ENCODE measurements around the gene SEPTIN8.

The SEPTIN8 gene

GRCh38 chr5:132751971-132752580 lies 25.0 kb downstream of the SEPTIN8 start:
- DNase-seq (ENCODE audit: extremely low read depth in 1 of 2, low read depth in 1 of 2), result no peak

GRCh38 chr5:132751444-132751843 lies 25.6 kb downstream of the SEPTIN8 start:
- peak in 1 of 2 donors; percentile 28 for DNase-seq (ENCODE audit: extremely low read depth in 1 of 2, low read depth in 1 of 2)

- no peak for DNase-seq (ENCODE audit: extremely low read depth in 1 of 2, low read depth in 1 of 2)
Observed at GRCh38 chr5:132750471-132751230, 26.4 kb downstream of the SEPTIN8 start.

GRCh38 chr5:132749506-132749905 lies 27.5 kb downstream of the SEPTIN8 start:
- DNase-seq (ENCODE audit: extremely low read depth in 1 of 2, low read depth in 1 of 2), result no peak

- no peak for DNase-seq (ENCODE audit: extremely low read depth in 1 of 2, low read depth in 1 of 2)
Observed at GRCh38 chr5:132748522-132749000, 28.5 kb downstream of the SEPTIN8 start.

- no peak for DNase-seq (ENCODE audit: extremely low read depth in 1 of 2, low read depth in 1 of 2)
Observed at GRCh38 chr5:132747616-132748440, 29.2 kb downstream of the SEPTIN8 start.

GRCh38 chr5:132746954-132747615 lies 30.0 kb downstream of the SEPTIN8 start, which contains the start of gene CCNI2:
CCNI2 (plus strand) TSS chr5:132747426; CDS start chr5:132747496, 70 bp downstream.
- DNase-seq (ENCODE audit: extremely low read depth in 1 of 2, low read depth in 1 of 2), result peak; percentile 18 to 24

- no peak for DNase-seq (ENCODE audit: extremely low read depth in 1 of 2, low read depth in 1 of 2)
Observed at GRCh38 chr5:132746592-132746953, 30.5 kb downstream of the SEPTIN8 start.

GRCh38 chr5:132744659-132745058 lies 32.4 kb downstream of the SEPTIN8 start:
- no peak for DNase-seq (ENCODE audit: extremely low read depth in 1 of 2, low read depth in 1 of 2)

- no peak for DNase-seq (ENCODE audit: extremely low read depth in 1 of 2, low read depth in 1 of 2)
Observed at GRCh38 chr5:132742626-132743025, 34.4 kb downstream of the SEPTIN8 start.

GRCh38 chr5:132742158-132742557 lies 34.9 kb downstream of the SEPTIN8 start:
- DNase-seq (ENCODE audit: extremely low read depth in 1 of 2, low read depth in 1 of 2), result no peak

- DNase-seq (ENCODE audit: extremely low read depth in 1 of 2, low read depth in 1 of 2), result no peak
Observed at GRCh38 chr5:132739232-132739631, 37.8 kb downstream of the SEPTIN8 start.

- no peak for DNase-seq (ENCODE audit: extremely low read depth in 1 of 2, low read depth in 1 of 2)
Observed at GRCh38 chr5:132737982-132738681, 38.9 kb downstream of the SEPTIN8 start.

GRCh38 chr5:132736853-132737833 lies 39.9 kb downstream of the SEPTIN8 start, which contains the start of gene KIF3A:
KIF3A (minus strand) TSS chr5:132737546; CDS start chr5:132737419, 127 bp downstream.
- peak; percentile 97 to 99 for DNase-seq (ENCODE audit: extremely low read depth in 1 of 2, low read depth in 1 of 2)

- no peak for DNase-seq (ENCODE audit: extremely low read depth in 1 of 2, low read depth in 1 of 2)
Observed at GRCh38 chr5:132734687-132735086, 42.4 kb downstream of the SEPTIN8 start.

GRCh38 chr5:132733499-132734148 lies 43.4 kb downstream of the SEPTIN8 start:
- DNase-seq (ENCODE audit: extremely low read depth in 1 of 2, low read depth in 1 of 2), result no peak

GRCh38 chr5:132729896-132730295 lies 47.1 kb downstream of the SEPTIN8 start:
- DNase-seq (ENCODE audit: extremely low read depth in 1 of 2, low read depth in 1 of 2), result no peak

- DNase-seq (ENCODE audit: extremely low read depth in 1 of 2, low read depth in 1 of 2), result no peak
Observed at GRCh38 chr5:132725745-132726144, 51.3 kb downstream of the SEPTIN8 start.

Data from stimulated activated CD8-positive, alpha-beta memory T cell treated with anti-CD3 and anti-CD28 coated beads, Interleukin-7, amount 100 ng/mL, for 48 hours (primary cell).